Ramos (cell line): Measurements from ENCODE around the gene ADAM22.

Experiments
- in situ Hi-C: fragments of 300-500 bp; cut with MboI; formaldehyde crosslinking; loops from one replicate; pipeline ENCODE4 v1.14.3; 2022; ENCODE audit warnings: low sequenced_read_pairs; ENCODE audit not compliant: unreplicated experiment

ADAM22 gene

GRCh38 chr7:88027724-88028123, 93.7 kb downstream of the ADAM22 start:
- in situ Hi-C loops: no loop called here

DNA sequence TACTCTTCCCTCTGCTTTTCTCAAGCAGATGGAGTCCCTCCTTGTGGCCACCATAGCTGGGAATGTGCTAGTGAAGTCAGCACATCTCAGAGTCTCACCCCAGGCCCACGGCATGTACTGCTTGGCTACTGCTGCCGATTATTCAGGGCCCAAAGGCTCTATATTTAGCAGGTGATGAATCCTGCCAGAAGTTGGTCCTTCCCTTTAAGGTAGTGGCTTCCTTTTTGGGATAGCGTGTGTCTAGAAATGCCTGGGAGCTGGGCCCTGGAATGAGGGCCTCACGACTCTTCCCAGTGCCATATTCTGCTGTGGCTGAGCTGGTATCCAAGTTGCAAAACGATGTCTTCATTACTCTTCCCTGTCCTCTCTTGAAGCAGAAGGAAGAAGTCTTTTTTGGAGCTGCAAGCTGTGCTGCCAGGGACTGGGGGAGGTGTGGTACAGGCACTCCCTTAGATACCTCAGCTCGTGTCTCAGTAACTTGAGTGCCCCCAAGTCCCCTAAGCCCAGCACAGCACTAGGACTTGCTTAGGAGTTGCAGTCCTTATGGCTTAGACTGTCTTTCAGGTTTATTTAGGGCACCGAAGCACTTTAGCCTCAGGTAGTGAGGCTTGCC, 100.1 kb downstream of the ADAM22 start:
- in situ Hi-C loops: no loop called here

- in situ Hi-C loops: no loop called here
These were observed 103.0 kb downstream of the ADAM22 start for GRCh38 chr7:88037050-88037449.

DNA sequence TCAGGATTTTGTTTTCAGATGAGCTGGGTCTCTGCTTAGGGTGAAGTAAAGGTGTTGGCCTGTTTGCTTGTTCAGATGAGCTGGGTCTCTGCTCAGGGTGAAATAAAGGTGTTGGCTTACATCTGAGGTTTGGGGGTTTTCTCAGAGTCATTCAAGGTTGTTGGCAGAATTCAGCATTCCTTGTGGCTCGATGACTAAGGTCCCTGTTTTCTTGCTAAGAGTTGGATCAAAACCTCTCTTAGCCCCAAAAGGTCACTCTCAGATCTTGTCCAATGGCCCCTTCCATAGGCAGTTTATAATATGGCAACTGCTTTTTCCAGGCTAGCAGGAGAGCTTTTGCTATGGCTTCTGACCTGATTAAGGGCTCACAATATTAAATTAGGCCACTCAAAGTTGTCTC, 106.6 kb downstream of the ADAM22 start:
- in situ Hi-C loops: no loop called here

- in situ Hi-C loops: no loop called here
These were observed 107.5 kb downstream of the ADAM22 start for GRCh38 chr7:88041583-88041982.

DNA sequence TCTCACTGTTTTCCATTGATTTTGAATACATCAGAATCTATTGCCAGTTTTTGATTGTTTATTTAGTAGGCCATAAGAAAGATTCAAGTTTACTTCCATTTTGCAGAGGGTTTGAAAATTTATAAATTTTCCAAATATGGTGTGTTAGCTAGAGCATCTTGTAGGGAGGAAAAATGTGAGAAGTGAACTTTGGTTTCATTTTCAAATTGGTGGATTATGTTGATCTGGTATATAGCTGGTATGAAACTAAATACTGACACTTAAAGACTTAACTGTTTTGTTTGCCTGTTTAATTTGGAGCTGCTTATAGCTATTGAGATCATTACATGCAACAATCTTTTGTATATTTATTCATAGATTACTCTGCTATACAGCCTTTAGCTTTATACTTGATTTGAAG, 108.1 kb downstream of the ADAM22 start:
- in situ Hi-C loops: no loop called here

DNA sequence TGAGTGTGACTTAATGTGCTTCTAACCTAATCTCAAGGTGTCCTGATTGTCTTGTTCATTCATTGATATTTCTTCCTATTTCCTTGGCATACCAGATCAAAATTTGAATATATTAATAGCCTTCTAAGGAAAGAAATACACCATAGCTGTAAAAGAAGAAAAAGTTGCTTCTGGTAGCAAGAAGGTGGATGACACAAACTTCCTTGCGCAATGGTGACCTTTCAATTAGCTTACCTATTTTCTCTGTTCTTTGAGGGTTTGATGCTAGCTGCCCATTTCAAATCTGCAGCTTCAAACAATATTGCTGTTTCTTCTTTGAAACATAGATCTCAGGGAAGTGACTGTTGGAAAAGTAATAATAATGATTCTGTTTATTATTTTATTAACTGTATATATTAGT, 108.8 kb downstream of the ADAM22 start:
- in situ Hi-C loops: no loop called here

GRCh38 chr7:88044069-88044468, 110.0 kb downstream of the ADAM22 start:
- in situ Hi-C loops: no loop called here

GRCh38 chr7:88046839-88047573, 113.0 kb downstream of the ADAM22 start:
- in situ Hi-C loops: no loop called here

DNA sequence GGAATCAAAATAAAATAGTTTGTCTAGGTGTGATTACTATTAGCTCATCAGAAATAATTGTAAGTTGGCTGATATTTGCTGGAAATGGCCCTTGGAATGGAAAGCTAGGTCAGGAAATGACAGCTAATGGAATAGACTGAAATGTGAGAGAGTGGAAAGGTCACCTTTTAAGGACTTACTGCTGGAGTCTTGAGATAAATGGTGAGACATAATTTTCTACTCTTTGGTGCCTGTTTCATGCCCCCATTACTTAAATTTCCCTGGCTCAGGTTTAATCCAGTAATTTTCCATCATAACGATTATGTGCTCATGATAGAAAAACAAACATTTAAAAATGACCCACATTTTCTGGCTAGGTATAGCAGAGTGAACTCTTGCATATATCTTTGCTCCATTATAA, 123.6 kb downstream of the ADAM22 start:
- in situ Hi-C loops: no loop called here

DNA sequence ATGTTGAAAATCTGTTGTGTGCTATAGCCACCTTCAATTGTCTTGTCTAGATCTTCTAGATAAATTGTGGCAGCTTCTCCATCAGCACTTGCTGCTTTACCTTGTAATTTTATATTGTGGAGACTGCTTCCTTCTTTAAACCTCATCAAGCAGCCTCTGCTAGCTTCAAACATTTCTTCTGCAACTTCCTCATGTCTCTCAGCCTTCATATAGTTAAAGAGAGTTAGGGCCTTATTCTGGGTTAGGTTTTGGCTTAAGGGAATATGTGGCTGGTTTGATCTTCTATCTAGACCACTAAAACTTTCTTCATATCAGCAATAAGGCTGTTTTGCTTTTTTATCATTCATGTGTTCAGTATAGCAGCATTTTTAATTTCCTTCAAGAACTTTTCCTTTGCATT, 128.2 kb downstream of the ADAM22 start:
- in situ Hi-C loops: no loop called here

DNA sequence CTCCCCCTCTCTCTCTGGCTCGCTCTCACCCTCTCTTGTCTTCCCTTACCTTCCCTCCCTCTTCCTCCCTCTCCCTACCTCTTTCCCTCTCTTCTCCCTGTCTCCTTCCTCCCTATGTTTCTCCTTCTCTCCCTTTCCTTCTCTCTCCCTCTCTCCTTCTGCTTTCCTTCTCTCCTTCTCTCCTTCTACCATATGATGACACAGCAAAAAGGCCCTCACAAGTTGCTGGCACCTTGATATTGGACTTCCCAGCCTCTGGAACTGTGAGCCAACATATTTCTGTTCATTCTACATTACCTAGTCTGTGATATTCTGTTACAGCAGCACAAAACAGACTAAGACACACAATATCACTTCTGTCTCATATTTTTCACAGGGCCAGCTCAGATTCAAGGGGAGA, 135.0 kb downstream of the ADAM22 start:
- in situ Hi-C loops: no loop called here

DNA sequence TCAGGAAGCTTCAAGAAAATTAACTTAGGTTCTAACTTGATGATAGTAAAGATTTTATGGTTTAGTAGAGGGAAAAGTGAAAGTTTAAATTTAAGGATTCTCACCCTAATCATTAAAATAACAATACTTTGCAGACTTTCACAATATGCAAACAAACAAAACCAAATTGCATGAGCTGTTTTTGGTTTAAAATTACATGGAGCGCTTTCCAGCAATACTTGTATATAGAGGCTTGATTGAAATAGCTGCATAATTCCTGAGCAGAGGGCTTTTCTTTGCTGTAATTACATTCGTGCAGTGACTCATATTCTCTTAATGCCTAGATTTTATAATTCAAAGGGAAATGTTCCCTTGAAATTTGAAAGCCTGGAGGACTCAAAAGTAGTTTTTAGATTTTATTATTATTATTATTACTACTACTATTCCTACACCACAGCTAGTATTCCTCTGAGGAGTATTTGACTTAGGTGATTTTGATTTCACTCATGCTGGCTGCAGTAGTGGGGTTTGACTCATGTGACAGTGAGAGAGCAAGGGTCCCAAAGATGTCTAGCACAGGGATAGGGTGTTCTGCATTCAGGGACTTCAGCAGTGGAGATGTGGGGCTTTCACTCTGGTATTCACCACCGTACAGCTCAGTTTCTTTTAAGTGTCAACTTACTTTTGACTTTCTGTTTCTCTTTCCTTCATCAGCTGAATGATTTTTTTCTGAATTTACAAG, 138.1 kb downstream of the ADAM22 start:
- in situ Hi-C loops: no loop called here

DNA sequence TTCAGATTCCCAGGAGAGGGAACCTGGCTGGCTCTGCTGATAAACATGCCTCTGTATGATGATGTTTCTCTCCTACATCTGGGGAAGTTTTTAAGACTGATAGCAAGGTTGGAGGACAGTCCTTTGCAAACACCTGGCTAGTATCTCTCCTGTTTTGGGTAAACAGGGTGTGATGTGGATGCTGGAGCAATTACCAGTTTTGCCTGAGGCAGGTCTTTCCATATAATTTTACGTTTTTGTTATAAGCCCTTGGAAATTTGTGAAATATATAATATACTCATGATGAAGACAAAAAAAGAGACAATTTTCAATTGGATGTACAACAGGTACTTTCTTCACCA, 138.6 kb downstream of the ADAM22 start:
- in situ Hi-C loops: no loop called here

- in situ Hi-C loops: no loop called here
These were observed 139.6 kb downstream of the ADAM22 start for GRCh38 chr7:88073626-88074025.

DNA sequence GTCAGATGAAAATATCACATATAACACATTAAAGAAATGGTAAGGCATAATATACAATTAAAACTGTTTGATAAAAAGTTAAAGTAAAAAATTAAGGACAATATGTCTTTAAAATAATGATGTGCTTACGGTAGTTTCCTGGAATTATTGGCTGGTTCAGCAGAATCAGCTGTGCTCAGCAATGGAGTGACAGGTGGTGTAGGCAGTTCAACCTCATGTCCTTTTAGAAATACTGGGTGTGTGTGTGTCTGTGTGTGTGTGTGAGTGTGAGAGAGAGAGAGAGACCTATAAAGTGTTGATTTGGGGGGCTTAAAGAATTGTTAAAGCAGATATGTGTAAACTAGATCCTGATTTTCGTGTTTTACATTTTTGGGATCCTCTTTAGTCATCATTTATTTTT, 141.2 kb downstream of the ADAM22 start:
- in situ Hi-C loops: no loop called here

- in situ Hi-C loops: no loop called here
These were observed 149.8 kb downstream of the ADAM22 start for GRCh38 chr7:88083883-88084282.

- in situ Hi-C loops: no loop called here
These were observed 155.5 kb downstream of the ADAM22 start for GRCh38 chr7:88089561-88089960.

DNA sequence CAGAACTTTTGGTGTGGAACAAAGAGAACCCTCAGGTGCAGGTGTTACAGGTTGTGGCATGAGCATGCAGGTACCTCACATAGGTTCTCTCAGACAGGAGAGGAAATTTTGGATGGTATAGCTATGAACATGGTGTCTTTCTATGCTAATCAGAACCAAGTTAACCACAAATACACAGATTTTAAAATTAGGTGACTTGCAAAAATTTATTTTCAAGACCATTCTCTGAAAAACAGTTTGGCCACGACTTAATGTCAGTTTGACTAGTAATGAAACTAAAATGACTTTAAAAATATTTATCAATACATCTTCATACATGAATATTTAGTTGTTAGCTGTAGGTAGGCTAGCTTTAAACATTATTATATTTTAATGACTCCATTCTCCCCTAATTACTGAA, 156.2 kb downstream of the ADAM22 start:
- in situ Hi-C loops: no loop called here

GRCh38 chr7:88090671-88091070, 156.6 kb downstream of the ADAM22 start:
- in situ Hi-C loops: no loop called here

GRCh38 chr7:88091988-88092675, 158.1 kb downstream of the ADAM22 start:
- in situ Hi-C loops: no loop called here
